ENCODE measurements around the gene ANO8. TPM values are rescaled to one million over a fixed set of nuclear protein-coding genes. Genes with fewer than 3 reads are reported as not detected.

The ANO8 gene
- total and polyA plus RNA-seq, 2 of the 13 experiments (the other 11 are each of a cell fraction or from before 2014, with no cell fraction given), result 1.8 to 3.5 TPM

- TF ChIP-seq FOXO4 (CRISPR knock-in tag; conservative IDR thresholded peaks at IDR 0.05) (0 out of 2 replicates have a peak, but pooled peaks have one; percentile 85), STAT5B (CRISPR knock-in tag; IDR thresholded peaks at IDR 0.05) (no peak), TCF7L2 (IDR thresholded peaks at IDR 0.05; ENCODE audit: low read depth, low read length) (no peak), GPN1 (CRISPR knock-in tag; IDR thresholded peaks at IDR 0.05; ENCODE audit: borderline replicate concordance) (no peak), SAP130 (CRISPR knock-in tag; IDR thresholded peaks at IDR 0.05; ENCODE audit: low read depth) (peak; percentile 87), ZNF30 (CRISPR knock-in tag; IDR thresholded peaks at IDR 0.05) (no peak), NCOA2 (CRISPR knock-in tag; IDR thresholded peaks at IDR 0.05) (peak; percentile 53; the same call in 1 of the 2 replicates), ZNF337 (CRISPR knock-in tag; IDR thresholded peaks at IDR 0.05; ENCODE audit: borderline replicate concordance, low read depth) (peak; percentile 14; the same call in 1 of the 2 replicates), ZNF782 (CRISPR knock-in tag; IDR thresholded peaks at IDR 0.05; ENCODE audit: borderline replicate concordance) (peak; percentile 58; the same call in 1 of the 2 replicates), HNF1B (CRISPR knock-in tag; IDR thresholded peaks at IDR 0.05) (0 out of 2 replicates have a peak, but pooled peaks have one; percentile 13), AHR (CRISPR knock-in tag; IDR thresholded peaks at IDR 0.05) (no peak), DR1 (CRISPR knock-in tag; IDR thresholded peaks at IDR 0.05) (peak; percentile 63), KDM5B (CRISPR knock-in tag; IDR thresholded peaks at IDR 0.05; ENCODE audit: borderline replicate concordance) (peak; percentile 81), ZNF607 (CRISPR knock-in tag; IDR thresholded peaks at IDR 0.05; ENCODE audit: borderline replicate concordance) (0 out of 2 replicates have a peak, but pooled peaks have one; percentile 9), KLF11 (CRISPR knock-in tag; IDR thresholded peaks at IDR 0.05) (no peak), TBL1XR1 (IDR thresholded peaks at IDR 0.05; ENCODE audit: borderline replicate concordance, low read length, partially characterized antibody) (no peak), RBM39 (IDR thresholded peaks at IDR 0.05; ENCODE audit: low read depth, low read length, poor library complexity, severe bottlenecking) (peak; percentile 59), NCOR1 (IDR thresholded peaks at IDR 0.05; ENCODE audit: borderline replicate concordance, low read length) (no peak), ZNF7 (CRISPR knock-in tag; IDR thresholded peaks at IDR 0.05) (no peak), ERF (CRISPR knock-in tag; IDR thresholded peaks at IDR 0.05) (peak; percentile 76; the same call in 1 of the 2 replicates), ZNF577 (CRISPR knock-in tag; IDR thresholded peaks at IDR 0.05; ENCODE audit: borderline replicate concordance, low read depth) (no peak), MXD4 (CRISPR knock-in tag; IDR thresholded peaks at IDR 0.05) (0 out of 2 replicates have a peak, but pooled peaks have one; percentile 58), SIN3B (IDR thresholded peaks at IDR 0.05; ENCODE audit: low read length) (no peak), ZNF709 (CRISPR knock-in tag; IDR thresholded peaks at IDR 0.05) (no peak)
- TF ChIP-seq, protein P1, sequence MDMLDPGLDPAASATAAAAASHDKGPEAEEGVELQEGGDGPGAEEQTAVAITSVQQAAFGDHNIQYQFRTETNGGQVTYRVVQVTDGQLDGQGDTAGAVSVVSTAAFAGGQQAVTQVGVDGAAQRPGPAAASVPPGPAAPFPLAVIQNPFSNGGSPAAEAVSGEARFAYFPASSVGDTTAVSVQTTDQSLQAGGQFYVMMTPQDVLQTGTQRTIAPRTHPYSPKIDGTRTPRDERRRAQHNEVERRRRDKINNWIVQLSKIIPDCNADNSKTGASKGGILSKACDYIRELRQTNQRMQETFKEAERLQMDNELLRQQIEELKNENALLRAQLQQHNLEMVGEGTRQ (IDR thresholded peaks at IDR 0.05; ENCODE audit: low read depth, low read length), result 0 out of 2 replicates have a peak, but pooled peaks have one; percentile 15
- TF ChIP-seq, protein P1 (CRISPR knock-in tag; IDR thresholded peaks at IDR 0.05; ENCODE audit: borderline replicate concordance), result no peak; the same call in 1 of the 2 replicates
These were observed 29.0 kb downstream of the ANO8 start, which contains the start of gene MRPL34 (continued) for GRCh38 chr19:17305517-17306284.
